H1 (cell line): Measurements from ENCODE around the gene CDKN2B-AS1. TPM values are rescaled to one million over a fixed set of nuclear protein-coding genes. Genes with fewer than 3 reads are reported as not detected.

Experiments
- CTCF ChIA-PET: fragments of 300-600 bp; sonication (Branson Sonifier 250); formaldehyde crosslinking; loops from one replicate; lab custom pipeline; 2021; ENCODE audit not compliant: partially characterized antibody; lab: Charles Lee
- POLR2A ChIA-PET: fragments of 300-600 bp; sonication (Branson Sonifier 250); formaldehyde crosslinking; loops from one replicate; lab custom pipeline; 2021; ENCODE audit warnings: inconsistent platforms; ENCODE audit not compliant: partially characterized antibody; lab: Charles Lee
- DNase-seq, 2 experiments: peaks; one replicate each; pipeline versions ENCODE4 v3.0.0 to v3.0.0-alpha.2; 2010 to 2022; ENCODE audit warnings: low spot score in 2 of 2, low read depth in 1 of 2, mixed read lengths in 1 of 2
- FAIRE-seq: peaks from 2 replicates; lab custom pipeline; 2011; peaks lifted over from hg19 to GRCh38; lab: Jason Lieb, UNC
- H2AFZ ChIP-seq: 2 replicates; pipeline ENCODE4 v1.8.1; 2012; ENCODE audit warnings: low read length, inconsistent platforms
- H2AK5ac ChIP-seq: 2 replicates; pipeline ENCODE4 v1.6.1; 2013; ENCODE audit warnings: low read depth, low read length
- H2BK120ac ChIP-seq: replicated peaks from 2 replicates; pipeline ENCODE3; 2013; ENCODE audit warnings: low read depth, low read length, inconsistent platforms
- H2BK12ac ChIP-seq: 2 replicates; pipeline ENCODE4 v1.6.1; 2013; ENCODE audit warnings: low read depth, low read length
- H2BK15ac ChIP-seq: 2 replicates; pipeline ENCODE4 v1.6.1; 2013; ENCODE audit warnings: low read length
- H2BK20ac ChIP-seq: 2 replicates; pipeline ENCODE4 v1.6.1; 2013; ENCODE audit warnings: low read length
- H2BK5ac ChIP-seq: 2 replicates; pipeline ENCODE4 v1.6.1; 2013; ENCODE audit warnings: low read depth, low read length
- H3K14ac ChIP-seq: 2 replicates; pipeline ENCODE4 v1.6.1; 2013; ENCODE audit warnings: inconsistent platforms; ENCODE audit not compliant: insufficient read length
- H3K18ac ChIP-seq: 2 replicates; pipeline ENCODE4 v1.6.1; 2013; ENCODE audit warnings: low read length; ENCODE audit errors: extremely low read depth
- H3K23ac ChIP-seq: 2 replicates; pipeline ENCODE4 v1.6.1; 2013; ENCODE audit warnings: inconsistent platforms; ENCODE audit not compliant: insufficient read length
- H3K23me2 ChIP-seq: 2 replicates; pipeline ENCODE4 v1.6.1; 2013; ENCODE audit warnings: low read depth, low read length
- H3K27ac ChIP-seq: 2 replicates; pipeline ENCODE4 v1.6.1; 2011; ENCODE audit warnings: low read depth, low read length, inconsistent platforms
- H3K27me3 ChIP-seq, 4 experiments: replicated peaks in 1 of 4; 1 replicate in 1 of 4; 2 replicates in 3 of 4; pipeline versions ENCODE4 v1.6.1 to v1.8.1; 2011 to 2013; ENCODE audit warnings: low read length in 3 of 4, mild to moderate bottlenecking in 3 of 4, inconsistent platforms in 2 of 4, mixed read lengths in 2 of 4, moderate library complexity in 1 of 4; ENCODE audit not compliant: control insufficient read depth in 3 of 4, insufficient read depth in 3 of 4; ENCODE audit errors: extremely low read depth in 1 of 4
- H3K36me3 ChIP-seq, 4 experiments: 2 replicates each; pipeline versions ENCODE4 v1.6.1 to v1.8.1; 2011 to 2013; ENCODE audit warnings: mild to moderate bottlenecking in 4 of 4, low read length in 3 of 4, moderate library complexity in 2 of 4, control low read depth in 1 of 4, inconsistent platforms in 1 of 4; ENCODE audit not compliant: insufficient read depth in 4 of 4, control insufficient read depth in 2 of 4
- H3K4ac ChIP-seq: replicated peaks from 2 replicates; pipeline ENCODE3; 2013; ENCODE audit warnings: low read length, low read depth, mixed read lengths, inconsistent platforms; ENCODE audit not compliant: insufficient read length
- H3K4me1 ChIP-seq, 4 experiments: replicated peaks in 1 of 4; 1 replicate in 1 of 4; 2 replicates in 3 of 4; pipeline versions ENCODE4 v1.6.1 to v1.8.1; 2011 to 2013; ENCODE audit warnings: low read length in 3 of 4, inconsistent platforms in 2 of 4, mixed read lengths in 1 of 4; ENCODE audit not compliant: insufficient read depth in 4 of 4, control insufficient read depth in 3 of 4
- H3K4me2 ChIP-seq, 2 experiments: 2 replicates each; pipeline versions ENCODE4 v1.6.1 to v1.8.1; 2011 to 2013; ENCODE audit warnings: low read depth in 2 of 2, low read length in 2 of 2, control low read depth in 1 of 2, inconsistent platforms in 1 of 2, mild to moderate bottlenecking in 1 of 2; ENCODE audit not compliant: insufficient read depth in 1 of 2
- H3K4me3 ChIP-seq, 4 experiments: fragments of 200-600, 300-600 bp in 1 of 4; sonication (generic), shearing (Covaris generic), sonication (Bioruptor Twin) in 1 of 4; 2 replicates each; pipeline versions ENCODE4 v1.5.1 to v1.8.1; 2011 to 2016; ENCODE audit warnings: low read length in 4 of 4, low read depth in 3 of 4, control low read depth in 2 of 4, inconsistent platforms in 2 of 4, mild to moderate bottlenecking in 2 of 4, mixed read lengths in 1 of 4, moderate library complexity in 1 of 4; ENCODE audit not compliant: insufficient read depth in 2 of 4; ENCODE audit errors: extremely low read depth in 1 of 4
- H3K56ac ChIP-seq: replicated peaks from 2 replicates; pipeline ENCODE3; 2013; ENCODE audit warnings: low read depth, mild to moderate bottlenecking, mixed read lengths, low read length, inconsistent platforms; ENCODE audit not compliant: insufficient read length
- H3K79me1 ChIP-seq: 2 replicates; pipeline ENCODE4 v1.6.1; 2013; ENCODE audit warnings: low read depth, low read length, control low read depth
- H3K79me2 ChIP-seq, 2 experiments: 2 replicates each; pipeline versions ENCODE4 v1.6.1 to v1.8.1; 2012 to 2013; ENCODE audit warnings: low read length in 2 of 2, mild to moderate bottlenecking in 2 of 2, inconsistent platforms in 1 of 2; ENCODE audit not compliant: insufficient read depth in 2 of 2, control insufficient read depth in 1 of 2
- H3K9ac ChIP-seq, 4 experiments: replicated peaks in 1 of 4; 1 replicate in 1 of 4; 2 replicates in 3 of 4; pipeline versions ENCODE4 v1.6.1 to v1.8.1; 2011 to 2013; ENCODE audit warnings: low read depth in 3 of 4, low read length in 3 of 4, control low read depth in 2 of 4, mild to moderate bottlenecking in 2 of 4, moderate library complexity in 2 of 4, inconsistent platforms in 1 of 4; ENCODE audit errors: extremely low read depth in 1 of 4
- H3K9me3 ChIP-seq, 2 experiments: 2 replicates each; pipeline versions ENCODE4 v1.6.1 to v1.8.1; 2012 to 2013; ENCODE audit warnings: mild to moderate bottlenecking in 2 of 2, moderate library complexity in 2 of 2, control low read depth in 1 of 2, inconsistent platforms in 1 of 2, low read depth in 1 of 2, low read length in 1 of 2, mixed read lengths in 1 of 2; ENCODE audit not compliant: insufficient read depth in 2 of 2
- H4K20me1 ChIP-seq, 2 experiments: replicated peaks in 1 of 2; 2 replicates each; pipeline versions ENCODE3 to v1.8.1; 2011 to 2013; ENCODE audit warnings: inconsistent platforms in 2 of 2, low read length in 2 of 2, mild to moderate bottlenecking in 1 of 2; ENCODE audit not compliant: insufficient read depth in 2 of 2, control insufficient read depth in 1 of 2
- H4K5ac ChIP-seq: 2 replicates; pipeline ENCODE4 v1.6.1; 2013; ENCODE audit warnings: low read length, low read depth, mixed read lengths, inconsistent platforms; ENCODE audit not compliant: insufficient read length
- H4K8ac ChIP-seq: 2 replicates; pipeline ENCODE4 v1.8.0; 2013; ENCODE audit warnings: mild to moderate bottlenecking, moderate library complexity, low read length, inconsistent platforms; ENCODE audit not compliant: insufficient read depth; ENCODE audit errors: extremely low read depth
- H4K91ac ChIP-seq: replicated peaks from 2 replicates; pipeline ENCODE3; 2013; ENCODE audit warnings: low read length, mixed read lengths, inconsistent platforms; ENCODE audit not compliant: insufficient read length
- BACH1 ChIP-seq: IDR thresholded peaks from 2 replicates; pipeline ENCODE4 v1.6.1; 2012; ENCODE audit warnings: low read length, improper control_type of control experiment
- CHD1 ChIP-seq: IDR thresholded peaks from 2 replicates; pipeline ENCODE4 v1.6.1; 2012; ENCODE audit warnings: low read depth, low read length, improper control_type of control experiment
- EZH2 ChIP-seq: fragments of 200-600 bp; sonication (generic); IDR thresholded peaks from 2 replicates; pipeline ENCODE4 v1.7.1; 2012; ENCODE audit warnings: low read depth, mild to moderate bottlenecking, moderate library complexity, low read length, inconsistent platforms; ENCODE audit not compliant: severe bottlenecking
- MAFK ChIP-seq: IDR thresholded peaks from 2 replicates; pipeline ENCODE4 v1.6.1; 2012; ENCODE audit warnings: low read depth, mild to moderate bottlenecking, improper control_type of control experiment, low read length
- RAD21 ChIP-seq, 2 experiments: IDR thresholded peaks in 1 of 2; conservative IDR thresholded peaks in 1 of 2; 2 replicates each; pipeline ENCODE4 v1.6.1; 2011; ENCODE audit warnings: low read depth in 2 of 2, low read length in 2 of 2, improper control_type of control experiment in 1 of 2, inconsistent platforms in 1 of 2, mild to moderate bottlenecking in 1 of 2, moderate library complexity in 1 of 2
- SIRT6 ChIP-seq: IDR thresholded peaks from one replicate; pipeline ENCODE4 v1.7.1; 2012; ENCODE audit warnings: low read length, inconsistent platforms
- SUZ12 ChIP-seq: fragments of 200-600 bp; sonication (generic); IDR thresholded peaks from 2 replicates; pipeline ENCODE4 v1.6.1; 2012; ENCODE audit warnings: mild to moderate bottlenecking, inconsistent platforms, low read length, moderate library complexity, mixed read lengths
- TAF1 ChIP-seq: IDR thresholded peaks from 2 replicates; pipeline ENCODE4 v1.6.1; 2011; ENCODE audit warnings: mild to moderate bottlenecking, low read depth, low read length
- WGBS, 2 experiments: shearing (Covaris generic) in 1 of 2; methylation state at CpG; one replicate each; pipeline versions ENCODE4 v1.1.6 to v1.1.7; 2013 to 2015; ENCODE audit warnings: low lambda C conversion rate in 2 of 2, mixed read lengths in 2 of 2, inconsistent platforms in 1 of 2, low coverage in 1 of 2, missing lambda C conversion rate in 1 of 2; ENCODE audit not compliant: insufficient replicate concordance in 2 of 2, insufficient coverage in 1 of 2, insufficient read length in 1 of 2; ENCODE audit errors: extremely low coverage in 1 of 2, missing lambda C conversion rate in 1 of 2; 5-methylcytosine and 5-hydroxymethylcytosine counted together
- polyA plus RNA-seq, 7 experiments: library from polyadenylated mRNA; depleted of rRNA in 3 of 7; stranded (reverse) in 5 of 7; unstranded in 2 of 7; fragments of >200 nt in 5 of 7; fragments of 200-250 nt in 2 of 7; gene quantifications; 1 replicate in 5 of 7; 2 replicates in 1 of 7; 4 replicates in 1 of 7; pipeline versions ENCODE4 v1.2.1 to v1.2.3, GENCODE V29; 2011 to 2013; ENCODE audit warnings: missing spikeins in 2 of 7, mixed read lengths in 2 of 7
- total RNA-seq: library from RNA; stranded (reverse); fragmentation: NEBNext Ultra II Directional; extraction: Animal tissue kit (Norgen Biotek cat#: 25700); gene quantifications from 2 replicates; pipeline ENCODE4 v1.2.1, GENCODE V29; 2021

The CDKN2B-AS1 gene
- total and polyA plus RNA-seq, 2 of the 8 experiments (the other 6 are each of a cell fraction or from before 2014, with no cell fraction given), result not detected

GRCh38 chr9:22046243-22046885 lies 51.8 kb downstream of the CDKN2B-AS1 start:
- no peak overlapping the region for H2BK15ac ChIP-seq
- CTCF ChIA-PET, result interaction anchor here (0.8 to 1.7 kb wide), 6 partner anchors 9 to 297 kb away, joined by 3 to 6 read pairs (median 4); partner anchors contain the start of gene CDKN2B
- no peaks in the 10 kb centered on the region for H3K79me2 ChIP-seq
- H4K91ac ChIP-seq, result no peak overlapping the region
- H2AFZ ChIP-seq, result no peak overlapping the region
- no peaks in the 10 kb centered on the region for H3K9me3 ChIP-seq
- no peaks in the 10 kb centered on the region for H4K20me1 ChIP-seq
- POLR2A ChIA-PET, result no interaction called here
- no peak overlapping the region for H3K4ac ChIP-seq
- H2BK120ac ChIP-seq, result no peak overlapping the region
- H2AK5ac ChIP-seq, result no peak overlapping the region
- H3K18ac ChIP-seq, result no peak overlapping the region
- no peaks in the 10 kb centered on the region for H3K23me2 ChIP-seq
- H4K8ac ChIP-seq, result no peak overlapping the region
- FAIRE-seq (no peak), DNase-seq (no peak)
- H3K56ac ChIP-seq, result no peak overlapping the region
- H3K36me3 ChIP-seq, result no peaks in the 10 kb centered on the region
- no peak overlapping the region for H2BK5ac ChIP-seq
- no peak overlapping the region for H3K14ac ChIP-seq
- H2BK12ac ChIP-seq, result no peak overlapping the region
- no peak overlapping the region for H3K23ac ChIP-seq
- peaks cover 0 to 4% (median 0%) of the 10 kb centered on the region in 4 experiments; a peak in 1 of 7 replicates for H3K4me1 ChIP-seq
- no peaks in the 10 kb centered on the region for H3K27me3 ChIP-seq
- H3K79me1 ChIP-seq, result no peaks in the 10 kb centered on the region
- no peak overlapping the region for H4K5ac ChIP-seq
- H2BK20ac ChIP-seq, result no peak overlapping the region
- WGBS, 2 experiments, result 94% methylated on average over 1 of the region's 1 CpG; no CpG with 5 or more reads in 1 of the 2 experiments
- no peak overlapping the region for H3K9ac ChIP-seq
- H3K4me2 ChIP-seq, result no peak overlapping the region
- no peak overlapping the region for H3K27ac ChIP-seq
- no peak for TF ChIP-seq BACH1
- TF ChIP-seq SUZ12, result no peak
- TF ChIP-seq EZH2, result no peak
- no peak for TF ChIP-seq CHD1
- TF ChIP-seq MAFK, result no peak
- no peak for TF ChIP-seq SIRT6
- TF ChIP-seq RAD21 (IDR thresholded peaks at IDR 0.05 in 1 of 2, conservative IDR thresholded peaks at IDR 0.05 in 1 of 2; ENCODE audit: low read depth in 2 of 2, low read length in 2 of 2), result no peak
- no peak for TF ChIP-seq TAF1
- H3K4me3 ChIP-seq, result no peak overlapping the region
